SU-DHL-6 (cell line): Measurements from ENCODE around the gene MGST1.

Experiments
- EZH2phosphoT487 ChIP-seq: fragments of 200-600 bp; sonication (generic), shearing (Covaris generic); conservative IDR thresholded peaks from 2 replicates; pipeline ENCODE4 v1.6.1; 2018; ENCODE audit warnings: mild to moderate bottlenecking, antibody characterized with exemption, low read length, moderate library complexity, mixed read lengths
- TF ChIP-seq, protein P1 (sequence below): fragments of 200-600 bp; sonication (generic); IDR thresholded peaks from one replicate; pipeline ENCODE4 v1.5.1; 2017; ENCODE audit warnings: antibody characterized with exemption, mild to moderate bottlenecking, low read length, moderate library complexity; ENCODE audit not compliant: insufficient read depth, poor library complexity, severe bottlenecking

DNA sequence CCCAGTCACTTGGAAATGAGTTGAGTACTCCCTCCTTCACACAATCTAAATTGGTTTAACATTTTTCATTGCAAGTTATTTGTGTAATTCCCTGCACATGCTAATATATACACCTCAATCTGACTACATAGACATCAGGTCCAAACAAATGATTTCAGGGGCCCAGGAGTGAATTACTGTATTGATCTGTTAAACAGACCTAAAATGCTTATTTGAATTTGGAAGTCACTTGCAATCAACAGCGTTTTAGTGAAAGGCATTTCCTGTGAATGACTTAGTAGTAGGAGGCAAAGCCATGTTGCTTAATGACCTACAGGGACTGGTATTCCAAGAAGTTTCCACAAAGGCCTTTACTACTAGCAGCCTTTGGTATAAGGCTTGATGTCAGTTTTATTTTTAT lies 47.3 kb upstream of the MGST1 start:
- TF ChIP-seq, protein P1, sequence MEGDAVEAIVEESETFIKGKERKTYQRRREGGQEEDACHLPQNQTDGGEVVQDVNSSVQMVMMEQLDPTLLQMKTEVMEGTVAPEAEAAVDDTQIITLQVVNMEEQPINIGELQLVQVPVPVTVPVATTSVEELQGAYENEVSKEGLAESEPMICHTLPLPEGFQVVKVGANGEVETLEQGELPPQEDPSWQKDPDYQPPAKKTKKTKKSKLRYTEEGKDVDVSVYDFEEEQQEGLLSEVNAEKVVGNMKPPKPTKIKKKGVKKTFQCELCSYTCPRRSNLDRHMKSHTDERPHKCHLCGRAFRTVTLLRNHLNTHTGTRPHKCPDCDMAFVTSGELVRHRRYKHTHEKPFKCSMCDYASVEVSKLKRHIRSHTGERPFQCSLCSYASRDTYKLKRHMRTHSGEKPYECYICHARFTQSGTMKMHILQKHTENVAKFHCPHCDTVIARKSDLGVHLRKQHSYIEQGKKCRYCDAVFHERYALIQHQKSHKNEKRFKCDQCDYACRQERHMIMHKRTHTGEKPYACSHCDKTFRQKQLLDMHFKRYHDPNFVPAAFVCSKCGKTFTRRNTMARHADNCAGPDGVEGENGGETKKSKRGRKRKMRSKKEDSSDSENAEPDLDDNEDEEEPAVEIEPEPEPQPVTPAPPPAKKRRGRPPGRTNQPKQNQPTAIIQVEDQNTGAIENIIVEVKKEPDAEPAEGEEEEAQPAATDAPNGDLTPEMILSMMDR: no peak
- TF ChIP-seq EZH2phosphoT487: no peak
